Measurements from ENCODE around the gene CLEC17A.
A peak's percentile ranks its signal among the peaks of the same experiment; 100 is the strongest.
"Not testable (repeated sequence)": the region's sequence is repeated elsewhere in the genome, so short reads cannot be mapped to it uniquely, and the experiment has no call there.

- TF ChIP-seq RFX5 (IDR thresholded peaks at IDR 0.05; ENCODE audit: low read depth, low read length); IRF1 (CRISPR knock-in tag; IDR thresholded peaks at IDR 0.05; ENCODE audit: low read depth); ZNF143 (CRISPR knock-in tag; IDR thresholded peaks at IDR 0.05); ESRRA (CRISPR knock-in tag; IDR thresholded peaks at IDR 0.05; ENCODE audit: low read depth): not testable (repeated sequence)
- TF ChIP-seq IRF2 (CRISPR knock-in tag; IDR thresholded peaks at IDR 0.05), result peak; percentile 64; the same call in 1 of the 2 replicates
Measured at GRCh38 chr19:14551134-14552005, 31.5 kb upstream of the CLEC17A start.
